ENCODE results near the gene PAQR4. TPM values are rescaled to one million over a fixed set of nuclear protein-coding genes. Genes with fewer than 3 reads are reported as not detected.

The PAQR4 gene
- total and polyA plus RNA-seq, 2 of the 13 experiments (the other 11 are each of a cell fraction or from before 2014, with no cell fraction given), result 15.9 to 24.8 TPM

DNA sequence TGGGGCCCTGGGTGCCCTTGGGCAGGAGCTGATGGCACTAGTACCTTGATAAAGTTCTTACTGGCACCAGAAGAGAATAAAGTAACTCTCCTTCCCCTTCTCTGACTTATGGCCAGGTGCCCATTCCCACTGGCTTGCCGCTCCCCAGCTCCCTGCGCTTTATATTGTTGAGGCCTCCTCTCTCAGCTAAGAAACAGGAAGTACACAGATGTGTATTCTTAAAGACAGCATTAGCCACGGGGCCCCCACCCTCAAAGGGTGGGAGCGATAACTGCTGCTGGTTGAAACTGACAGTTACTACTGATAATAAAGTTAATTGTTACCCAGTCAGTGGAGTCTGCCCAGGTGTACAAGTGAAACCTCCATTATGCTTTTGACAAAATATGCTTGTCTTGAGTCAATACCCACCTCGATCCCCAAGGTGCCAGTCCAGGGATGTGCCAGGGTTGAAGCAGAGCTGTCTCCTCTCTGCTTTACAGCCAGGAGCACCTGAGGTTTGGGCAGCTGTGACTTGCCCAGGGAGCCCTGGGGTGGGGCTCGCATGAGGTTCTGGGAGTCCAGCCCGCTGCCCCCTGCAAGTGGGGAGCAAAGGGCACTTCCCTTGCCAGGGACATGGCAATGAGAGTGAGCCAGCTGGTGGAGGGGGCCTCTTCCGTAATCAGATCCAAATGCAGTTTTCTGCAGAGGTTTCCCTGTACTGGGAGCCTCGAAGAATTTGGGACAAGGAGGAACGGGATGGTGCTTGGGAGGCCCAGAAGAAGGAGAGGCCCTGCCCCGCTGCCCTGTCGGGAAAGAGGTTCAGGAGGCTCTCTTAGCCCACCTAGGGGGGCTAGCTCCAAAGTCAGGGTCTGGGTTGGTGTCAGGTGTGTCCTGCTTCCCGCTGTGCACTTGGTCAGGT is 38.2 kb downstream of the PAQR4 start (continued):
- TF ChIP-seq CREM (IDR thresholded peaks at IDR 0.05) (peak; percentile 14; the same call in 1 of the 2 replicates), CREM (CRISPR knock-in tag; IDR thresholded peaks at IDR 0.05) (no peak), SALL1 (CRISPR knock-in tag; IDR thresholded peaks at IDR 0.05) (peak; percentile 33; the same call in 1 of the 2 replicates), SIX4 (CRISPR knock-in tag; IDR thresholded peaks at IDR 0.05) (peak; percentile 37; the same call in 1 of the 2 replicates), ZNF430 (CRISPR knock-in tag; IDR thresholded peaks at IDR 0.05) (0 out of 2 replicates have a peak, but pooled peaks have one; percentile 6), NONO (IDR thresholded peaks at IDR 0.05) (no peak), NONO (CRISPR knock-in tag; conservative IDR thresholded peaks at IDR 0.05) (0 out of 2 replicates have a peak, but pooled peaks have one; percentile 36)
- TF ChIP-seq, protein P1, sequence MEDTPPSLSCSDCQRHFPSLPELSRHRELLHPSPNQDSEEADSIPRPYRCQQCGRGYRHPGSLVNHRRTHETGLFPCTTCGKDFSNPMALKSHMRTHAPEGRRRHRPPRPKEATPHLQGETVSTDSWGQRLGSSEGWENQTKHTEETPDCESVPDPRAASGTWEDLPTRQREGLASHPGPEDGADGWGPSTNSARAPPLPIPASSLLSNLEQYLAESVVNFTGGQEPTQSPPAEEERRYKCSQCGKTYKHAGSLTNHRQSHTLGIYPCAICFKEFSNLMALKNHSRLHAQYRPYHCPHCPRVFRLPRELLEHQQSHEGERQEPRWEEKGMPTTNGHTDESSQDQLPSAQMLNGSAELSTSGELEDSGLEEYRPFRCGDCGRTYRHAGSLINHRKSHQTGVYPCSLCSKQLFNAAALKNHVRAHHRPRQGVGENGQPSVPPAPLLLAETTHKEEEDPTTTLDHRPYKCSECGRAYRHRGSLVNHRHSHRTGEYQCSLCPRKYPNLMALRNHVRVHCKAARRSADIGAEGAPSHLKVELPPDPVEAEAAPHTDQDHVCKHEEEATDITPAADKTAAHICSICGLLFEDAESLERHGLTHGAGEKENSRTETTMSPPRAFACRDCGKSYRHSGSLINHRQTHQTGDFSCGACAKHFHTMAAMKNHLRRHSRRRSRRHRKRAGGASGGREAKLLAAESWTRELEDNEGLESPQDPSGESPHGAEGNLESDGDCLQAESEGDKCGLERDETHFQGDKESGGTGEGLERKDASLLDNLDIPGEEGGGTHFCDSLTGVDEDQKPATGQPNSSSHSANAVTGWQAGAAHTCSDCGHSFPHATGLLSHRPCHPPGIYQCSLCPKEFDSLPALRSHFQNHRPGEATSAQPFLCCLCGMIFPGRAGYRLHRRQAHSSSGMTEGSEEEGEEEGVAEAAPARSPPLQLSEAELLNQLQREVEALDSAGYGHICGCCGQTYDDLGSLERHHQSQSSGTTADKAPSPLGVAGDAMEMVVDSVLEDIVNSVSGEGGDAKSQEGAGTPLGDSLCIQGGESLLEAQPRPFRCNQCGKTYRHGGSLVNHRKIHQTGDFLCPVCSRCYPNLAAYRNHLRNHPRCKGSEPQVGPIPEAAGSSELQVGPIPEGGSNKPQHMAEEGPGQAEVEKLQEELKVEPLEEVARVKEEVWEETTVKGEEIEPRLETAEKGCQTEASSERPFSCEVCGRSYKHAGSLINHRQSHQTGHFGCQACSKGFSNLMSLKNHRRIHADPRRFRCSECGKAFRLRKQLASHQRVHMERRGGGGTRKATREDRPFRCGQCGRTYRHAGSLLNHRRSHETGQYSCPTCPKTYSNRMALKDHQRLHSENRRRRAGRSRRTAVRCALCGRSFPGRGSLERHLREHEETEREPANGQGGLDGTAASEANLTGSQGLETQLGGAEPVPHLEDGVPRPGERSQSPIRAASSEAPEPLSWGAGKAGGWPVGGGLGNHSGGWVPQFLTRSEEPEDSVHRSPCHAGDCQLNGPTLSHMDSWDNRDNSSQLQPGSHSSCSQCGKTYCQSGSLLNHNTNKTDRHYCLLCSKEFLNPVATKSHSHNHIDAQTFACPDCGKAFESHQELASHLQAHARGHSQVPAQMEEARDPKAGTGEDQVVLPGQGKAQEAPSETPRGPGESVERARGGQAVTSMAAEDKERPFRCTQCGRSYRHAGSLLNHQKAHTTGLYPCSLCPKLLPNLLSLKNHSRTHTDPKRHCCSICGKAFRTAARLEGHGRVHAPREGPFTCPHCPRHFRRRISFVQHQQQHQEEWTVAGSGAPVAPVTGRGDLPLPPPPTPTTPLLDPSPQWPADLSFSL (CRISPR knock-in tag; IDR thresholded peaks at IDR 0.05), result no peak
- TF ChIP-seq, protein P2, sequence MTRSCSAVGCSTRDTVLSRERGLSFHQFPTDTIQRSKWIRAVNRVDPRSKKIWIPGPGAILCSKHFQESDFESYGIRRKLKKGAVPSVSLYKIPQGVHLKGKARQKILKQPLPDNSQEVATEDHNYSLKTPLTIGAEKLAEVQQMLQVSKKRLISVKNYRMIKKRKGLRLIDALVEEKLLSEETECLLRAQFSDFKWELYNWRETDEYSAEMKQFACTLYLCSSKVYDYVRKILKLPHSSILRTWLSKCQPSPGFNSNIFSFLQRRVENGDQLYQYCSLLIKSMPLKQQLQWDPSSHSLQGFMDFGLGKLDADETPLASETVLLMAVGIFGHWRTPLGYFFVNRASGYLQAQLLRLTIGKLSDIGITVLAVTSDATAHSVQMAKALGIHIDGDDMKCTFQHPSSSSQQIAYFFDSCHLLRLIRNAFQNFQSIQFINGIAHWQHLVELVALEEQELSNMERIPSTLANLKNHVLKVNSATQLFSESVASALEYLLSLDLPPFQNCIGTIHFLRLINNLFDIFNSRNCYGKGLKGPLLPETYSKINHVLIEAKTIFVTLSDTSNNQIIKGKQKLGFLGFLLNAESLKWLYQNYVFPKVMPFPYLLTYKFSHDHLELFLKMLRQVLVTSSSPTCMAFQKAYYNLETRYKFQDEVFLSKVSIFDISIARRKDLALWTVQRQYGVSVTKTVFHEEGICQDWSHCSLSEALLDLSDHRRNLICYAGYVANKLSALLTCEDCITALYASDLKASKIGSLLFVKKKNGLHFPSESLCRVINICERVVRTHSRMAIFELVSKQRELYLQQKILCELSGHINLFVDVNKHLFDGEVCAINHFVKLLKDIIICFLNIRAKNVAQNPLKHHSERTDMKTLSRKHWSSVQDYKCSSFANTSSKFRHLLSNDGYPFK (CRISPR knock-in tag; IDR thresholded peaks at IDR 0.05; ENCODE audit: borderline replicate concordance), result no peak
- TF ChIP-seq, protein P3, sequence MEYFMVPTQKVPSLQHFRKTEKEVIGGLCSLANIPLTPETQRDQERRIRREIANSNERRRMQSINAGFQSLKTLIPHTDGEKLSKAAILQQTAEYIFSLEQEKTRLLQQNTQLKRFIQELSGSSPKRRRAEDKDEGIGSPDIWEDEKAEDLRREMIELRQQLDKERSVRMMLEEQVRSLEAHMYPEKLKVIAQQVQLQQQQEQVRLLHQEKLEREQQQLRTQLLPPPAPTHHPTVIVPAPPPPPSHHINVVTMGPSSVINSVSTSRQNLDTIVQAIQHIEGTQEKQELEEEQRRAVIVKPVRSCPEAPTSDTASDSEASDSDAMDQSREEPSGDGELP (IDR thresholded peaks at IDR 0.05; ENCODE audit: borderline replicate concordance, low read depth), result peak; percentile 74; the same call in 1 of the 2 replicates
- TF ChIP-seq, protein P4, sequence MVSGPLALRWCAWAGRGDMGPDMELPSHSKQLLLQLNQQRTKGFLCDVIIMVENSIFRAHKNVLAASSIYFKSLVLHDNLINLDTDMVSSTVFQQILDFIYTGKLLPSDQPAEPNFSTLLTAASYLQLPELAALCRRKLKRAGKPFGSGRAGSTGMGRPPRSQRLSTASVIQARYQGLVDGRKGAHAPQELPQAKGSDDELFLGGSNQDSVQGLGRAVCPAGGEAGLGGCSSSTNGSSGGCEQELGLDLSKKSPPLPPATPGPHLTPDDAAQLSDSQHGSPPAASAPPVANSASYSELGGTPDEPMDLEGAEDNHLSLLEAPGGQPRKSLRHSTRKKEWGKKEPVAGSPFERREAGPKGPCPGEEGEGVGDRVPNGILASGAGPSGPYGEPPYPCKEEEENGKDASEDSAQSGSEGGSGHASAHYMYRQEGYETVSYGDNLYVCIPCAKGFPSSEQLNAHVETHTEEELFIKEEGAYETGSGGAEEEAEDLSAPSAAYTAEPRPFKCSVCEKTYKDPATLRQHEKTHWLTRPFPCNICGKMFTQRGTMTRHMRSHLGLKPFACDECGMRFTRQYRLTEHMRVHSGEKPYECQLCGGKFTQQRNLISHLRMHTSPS (CRISPR knock-in tag; IDR thresholded peaks at IDR 0.05; ENCODE audit: low read depth), result peak; percentile 93
